Large intestine (tissue), 3 donors: ENCODE results near the gene SCRT2. TPM values are rescaled to one million over a fixed set of nuclear protein-coding genes. Genes with fewer than 3 reads are reported as not detected.
A peak's percentile ranks its signal among the peaks of the same experiment; 100 is the strongest.

Experiments
- DNase-seq, 2 donors: peaks; one replicate each; pipeline versions ENCODE4 v3.0.0 to v3.0.0-alpha.2; 2013
- H3K27ac ChIP-seq: one replicate; pipeline ENCODE4 v1.5.1; 2013; ENCODE audit warnings: low read length
- H3K27me3 ChIP-seq: 2 replicates; pipeline ENCODE4 v1.6.1; 2013; ENCODE audit warnings: low read length; ENCODE audit not compliant: control insufficient read depth, insufficient read depth
- H3K36me3 ChIP-seq: 2 replicates; pipeline ENCODE4 v1.6.1; 2013; ENCODE audit warnings: low read length; ENCODE audit not compliant: control insufficient read depth, insufficient read depth
- H3K4me1 ChIP-seq: one replicate; pipeline ENCODE4 v1.6.1; 2013; ENCODE audit warnings: low read length; ENCODE audit not compliant: control insufficient read depth, insufficient read depth
- H3K4me3 ChIP-seq: one replicate; pipeline ENCODE4 v1.5.1; 2013; ENCODE audit warnings: low read length
- H3K9me3 ChIP-seq: one replicate; pipeline ENCODE4 v1.6.1; 2013; ENCODE audit warnings: mild to moderate bottlenecking, low read depth, low read length, moderate library complexity; ENCODE audit not compliant: control insufficient read depth
- WGBS: methylation state at CpG from one replicate; pipeline ENCODE4 v1.1.5; 2013; ENCODE audit warnings: low lambda C conversion rate; ENCODE audit not compliant: insufficient coverage; 5-methylcytosine and 5-hydroxymethylcytosine counted together
- polyA plus RNA-seq: library from polyadenylated mRNA; unstranded; fragments of 120-200 nt; gene quantifications from one replicate; pipeline ENCODE4 v1.2.1, GENCODE V29; 2013

SCRT2 gene
- polyA plus RNA-seq, 1 donor, result 0.01 TPM

DNA sequence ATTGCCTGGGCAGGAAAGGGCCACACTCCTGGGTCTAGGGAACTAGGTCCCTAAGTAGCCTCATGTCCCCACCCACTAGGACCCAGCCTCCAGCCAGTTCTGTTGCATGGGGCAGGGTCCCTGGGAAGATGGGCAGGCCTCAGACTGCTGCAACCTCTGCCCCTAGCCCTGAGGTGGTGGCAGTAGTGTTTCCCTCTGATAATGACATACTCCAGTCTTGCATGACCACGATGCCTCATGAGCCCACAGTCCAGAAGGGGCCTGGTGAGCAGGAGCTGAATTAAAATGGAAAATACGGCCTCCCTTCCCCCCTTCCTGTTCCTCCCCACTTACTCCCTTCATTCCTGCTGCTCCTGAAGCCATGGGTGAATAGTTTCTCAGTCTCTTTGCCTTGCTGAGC lies 36.0 kb upstream of the SCRT2 start:
- Histone ChIP-seq H3K9me3 (peaks cover 3% of the 10 kb centered on the region), H3K4me3 (no peak overlapping the region), H3K36me3 (no peaks in the 10 kb centered on the region), H3K27me3 (peaks cover 43% of the 10 kb centered on the region), H3K27ac (no peak overlapping the region), H3K4me1 (no peaks in the 10 kb centered on the region)
- WGBS, result no CpG with 5 or more reads among the region's 2 CpGs
- DNase-seq, result no peak

DNA sequence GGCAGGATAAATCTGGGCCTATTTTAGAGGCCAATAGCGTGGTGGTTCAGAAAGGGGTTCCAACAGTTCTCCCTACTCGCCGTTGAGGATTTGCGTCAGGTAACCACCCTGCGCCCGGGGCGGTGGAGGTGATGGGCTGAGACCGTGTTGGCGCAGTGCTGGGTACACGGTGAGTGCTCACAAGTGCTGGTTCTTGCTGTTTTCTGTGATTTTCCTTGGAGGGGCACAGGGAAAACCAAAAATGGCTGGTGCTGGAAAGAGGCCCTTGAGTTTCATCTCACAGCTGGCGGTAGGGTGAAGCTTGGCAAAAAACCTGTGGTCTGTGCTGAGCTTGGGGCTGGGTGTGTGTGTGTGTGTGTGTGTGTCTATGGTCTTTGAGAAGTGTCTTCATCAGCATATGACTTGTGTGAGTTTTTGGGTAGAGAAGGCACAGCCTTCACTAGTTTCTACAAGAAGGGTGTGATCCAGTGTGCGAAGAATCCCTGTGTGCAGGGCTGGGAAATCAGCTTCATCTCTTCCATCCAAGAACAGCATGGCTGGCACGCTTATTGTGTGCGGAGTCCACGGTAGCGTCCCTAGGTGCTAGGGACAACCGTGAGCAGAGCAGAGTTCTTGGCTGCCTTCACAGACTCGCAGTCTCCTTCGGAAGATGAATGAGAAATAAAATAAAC lies 35.3 kb upstream of the SCRT2 start:
- Histone ChIP-seq H3K36me3 (no peaks in the 10 kb centered on the region), H3K9me3 (peaks cover 3% of the 10 kb centered on the region), H3K27me3 (peaks cover 46% of the 10 kb centered on the region), H3K4me1 (no peaks in the 10 kb centered on the region), H3K27ac (no peak overlapping the region), H3K4me3 (no peak overlapping the region)
- WGBS, result 64% methylated on average over 4 of the region's 19 CpGs
- no peak for DNase-seq

DNA sequence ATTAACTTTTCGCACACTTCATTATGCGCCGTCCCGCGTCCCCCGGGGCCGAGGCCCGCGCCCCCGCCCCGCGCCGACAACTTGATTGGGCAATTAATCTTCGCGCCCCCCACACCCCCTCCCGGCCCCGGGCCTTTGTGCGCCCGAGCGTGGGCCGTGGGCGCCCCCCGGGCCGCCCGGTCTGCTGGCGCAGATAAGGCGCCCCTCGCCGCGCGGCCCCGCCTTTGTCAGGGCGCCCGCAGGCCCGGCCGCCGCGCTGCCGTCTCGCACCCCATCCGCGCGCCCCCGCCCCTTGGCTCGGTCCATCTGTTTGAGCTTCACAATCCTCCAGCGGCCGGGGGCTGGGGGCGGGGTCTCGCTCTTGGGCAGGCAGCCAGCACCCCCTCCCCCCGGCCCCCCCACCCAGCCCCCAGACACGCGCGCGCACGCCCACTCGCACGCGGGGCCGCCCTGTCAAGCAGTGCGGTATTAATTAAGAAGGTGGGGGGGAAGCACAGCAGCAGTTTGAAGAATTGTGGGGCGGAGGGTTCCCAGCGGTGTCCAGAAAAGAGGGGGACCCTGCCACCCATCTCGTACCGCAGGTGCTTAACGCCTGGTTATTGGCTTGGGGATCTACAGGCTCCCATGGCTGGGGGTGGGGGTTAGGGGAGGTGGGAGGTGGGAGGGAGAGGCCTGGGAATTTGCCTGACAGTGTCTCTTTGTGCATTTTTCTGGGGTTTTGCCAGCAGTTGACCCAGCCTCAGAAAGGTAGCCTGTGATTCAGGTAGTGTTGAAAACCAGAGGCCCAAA lies 34.6 kb upstream of the SCRT2 start:
- Histone ChIP-seq H3K36me3 (no peaks in the 10 kb centered on the region), H3K4me1 (no peaks in the 10 kb centered on the region), H3K27me3 (peaks cover 48% of the 10 kb centered on the region), H3K9me3 (peaks cover 3% of the 10 kb centered on the region), H3K27ac (no peak overlapping the region), H3K4me3 (no peak overlapping the region)
- WGBS, result no CpG with 5 or more reads among the region's 65 CpGs
- DNase-seq, result no peak

DNA sequence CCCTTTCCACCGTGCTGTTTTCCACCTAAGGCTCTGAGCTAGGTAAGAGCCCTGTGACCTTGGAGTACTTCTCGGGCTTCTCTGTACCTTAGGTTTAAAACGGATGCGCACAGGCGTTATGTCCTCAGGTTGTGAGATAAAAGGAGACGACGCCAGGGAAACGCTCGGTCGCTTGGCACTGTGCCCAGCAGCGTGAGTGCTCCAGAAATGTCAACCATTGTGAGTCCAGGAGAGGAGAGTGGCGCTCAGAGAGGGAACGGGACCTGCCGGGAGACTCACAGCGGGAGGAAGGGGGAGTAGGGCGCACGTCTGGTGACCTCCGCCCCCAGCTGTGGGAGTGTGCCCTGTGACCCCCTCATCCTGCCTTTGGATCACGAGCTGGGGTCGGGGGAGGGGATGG lies 33.8 kb upstream of the SCRT2 start:
- Histone ChIP-seq H3K27me3 (peaks cover 47% of the 10 kb centered on the region), H3K9me3 (peaks cover 3% of the 10 kb centered on the region)

DNA sequence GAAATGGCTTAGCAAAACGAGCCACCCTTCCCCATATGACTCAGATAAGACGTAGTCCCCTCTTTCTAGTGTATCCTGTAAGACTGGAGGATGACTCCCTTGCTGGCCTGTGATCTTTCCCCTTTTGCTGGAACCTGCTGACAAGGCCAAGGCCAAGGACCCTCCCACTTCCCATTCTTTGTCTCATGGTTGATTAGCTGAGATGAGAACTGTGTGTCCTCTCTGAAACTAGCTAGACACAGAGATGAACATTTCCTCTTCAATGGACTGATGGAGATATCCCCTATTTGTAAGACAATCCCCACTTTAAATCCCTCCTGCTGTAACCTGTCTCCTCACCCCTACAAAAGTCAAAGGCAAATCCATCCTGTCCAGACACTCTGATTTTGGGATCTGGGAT lies 33.4 kb upstream of the SCRT2 start:
- WGBS, result no CpG with 5 or more reads among the region's 2 CpGs
- Histone ChIP-seq H3K9me3 (no peaks in the 10 kb centered on the region), H3K36me3 (no peaks in the 10 kb centered on the region), H3K27ac (no peak overlapping the region), H3K4me1 (no peaks in the 10 kb centered on the region), H3K27me3 (peaks cover 47% of the 10 kb centered on the region), H3K4me3 (no peak overlapping the region)
- no peak for DNase-seq

More for the DNA sequence above, 33.8 kb upstream of the SCRT2 start:
- WGBS, result no CpG with 5 or more reads among the region's 20 CpGs
- DNase-seq, result peak in 1 of 2 donors; percentile 8
- no peak overlapping the region for H3K4me3 ChIP-seq
- no peak overlapping the region for H3K27ac ChIP-seq
- H3K4me1 ChIP-seq, result no peaks in the 10 kb centered on the region
- H3K36me3 ChIP-seq, result no peaks in the 10 kb centered on the region

DNA sequence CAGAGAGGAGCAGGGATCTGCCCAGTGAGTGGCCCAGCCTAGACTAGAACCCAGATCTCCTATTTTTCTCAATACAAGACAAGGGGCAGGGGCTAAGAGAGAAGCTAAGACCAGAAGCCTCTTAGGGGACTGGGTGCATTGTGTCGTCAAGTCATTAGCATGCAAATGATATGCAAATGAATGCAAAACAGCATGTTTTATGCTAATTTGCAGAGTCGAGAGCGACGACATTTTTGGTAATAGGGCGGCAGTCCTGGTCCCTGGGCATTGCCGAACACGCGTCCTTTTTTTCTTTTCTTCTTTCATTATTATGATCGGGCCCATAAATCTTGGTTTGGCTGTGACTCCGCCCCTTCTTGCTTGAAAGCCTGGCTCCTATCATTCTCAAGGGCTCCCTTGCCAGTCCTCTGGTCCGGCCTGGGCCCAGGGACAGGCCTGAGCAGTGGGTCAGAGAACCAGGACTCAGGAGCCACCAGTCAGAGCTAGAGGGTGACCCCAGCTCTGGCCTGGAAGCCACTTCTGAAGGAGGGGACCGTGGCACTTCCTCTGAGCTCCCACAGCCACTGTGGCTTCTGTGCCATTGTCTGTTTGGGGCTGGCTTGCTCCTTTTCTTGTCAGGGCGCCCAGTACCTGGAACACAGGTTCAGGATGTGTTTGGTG lies 32.0 kb upstream of the SCRT2 start:
- Histone ChIP-seq H3K9me3 (no peaks in the 10 kb centered on the region), H3K27me3 (peaks cover 47% of the 10 kb centered on the region)
- WGBS, result 100% methylated on average over 1 of the region's 13 CpGs

DNA sequence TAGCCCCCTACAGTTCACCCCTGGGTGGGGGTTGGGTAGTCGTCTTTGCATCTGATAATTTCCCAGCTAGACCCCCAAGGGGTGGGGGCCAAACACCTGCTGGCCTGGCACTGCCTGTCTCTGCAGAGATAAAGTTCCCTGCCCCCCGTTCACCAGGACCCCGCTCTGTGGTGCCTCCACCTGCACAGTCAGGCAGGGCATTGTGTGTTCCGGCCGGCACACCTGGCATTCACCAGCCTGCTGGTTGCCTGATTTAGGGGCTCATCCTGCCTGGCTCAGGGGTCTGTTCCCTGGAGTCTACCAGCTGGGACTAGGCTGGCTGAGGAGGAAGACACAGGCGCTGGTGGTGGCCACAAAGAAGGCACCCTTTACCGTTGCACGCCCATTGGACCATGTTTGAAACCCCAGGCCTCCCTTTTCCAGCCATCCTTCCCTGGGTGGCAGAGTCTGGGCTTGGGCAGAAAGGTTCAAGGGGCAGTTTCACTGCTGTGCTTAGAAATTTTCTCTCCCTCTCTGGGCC lies 30.8 kb upstream of the SCRT2 start:
- no peaks in the 10 kb centered on the region for H3K4me1 ChIP-seq

More for the DNA sequence above, 32.0 kb upstream of the SCRT2 start:
- Histone ChIP-seq H3K4me1 (no peaks in the 10 kb centered on the region), H3K4me3 (no peak overlapping the region), H3K27ac (no peak overlapping the region), H3K36me3 (no peaks in the 10 kb centered on the region)
- DNase-seq, result no peak

DNA sequence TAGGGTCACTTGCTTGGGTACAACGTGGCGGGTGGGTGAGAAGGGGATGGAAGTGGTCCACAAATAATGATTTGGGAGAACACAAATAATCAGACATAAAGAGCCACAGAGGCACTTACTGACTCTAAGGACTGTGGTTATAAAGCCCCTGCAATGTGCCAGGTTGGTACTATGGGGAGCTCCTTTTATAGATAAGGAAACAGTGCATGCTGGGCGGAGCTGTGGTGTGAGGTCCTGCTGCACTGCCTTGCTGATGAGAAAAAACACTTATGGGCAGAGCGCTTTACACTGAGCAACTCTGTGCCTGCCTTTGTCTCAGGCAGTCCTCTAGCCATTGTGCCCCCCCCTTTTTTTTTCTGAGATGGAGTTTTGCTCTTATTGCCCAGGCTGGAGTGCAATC lies 29.1 kb upstream of the SCRT2 start:
- Histone ChIP-seq H3K9me3 (no peaks in the 10 kb centered on the region), H3K36me3 (no peaks in the 10 kb centered on the region), H3K27ac (no peak overlapping the region), H3K4me1 (no peaks in the 10 kb centered on the region), H3K4me3 (no peak overlapping the region), H3K27me3 (peaks cover 33% of the 10 kb centered on the region)
- 90% methylated on average over 2 of the region's 4 CpGs for WGBS
- no peak for DNase-seq

More for the DNA sequence above, 30.8 kb upstream of the SCRT2 start:
- no peaks in the 10 kb centered on the region for H3K9me3 ChIP-seq
- H3K27me3 ChIP-seq, result peaks cover 41% of the 10 kb centered on the region
- H3K27ac ChIP-seq, result no peak overlapping the region
- no CpG with 5 or more reads among the region's 8 CpGs for WGBS
- H3K36me3 ChIP-seq, result no peaks in the 10 kb centered on the region
- no peak for DNase-seq
- H3K4me3 ChIP-seq, result no peak overlapping the region

DNA sequence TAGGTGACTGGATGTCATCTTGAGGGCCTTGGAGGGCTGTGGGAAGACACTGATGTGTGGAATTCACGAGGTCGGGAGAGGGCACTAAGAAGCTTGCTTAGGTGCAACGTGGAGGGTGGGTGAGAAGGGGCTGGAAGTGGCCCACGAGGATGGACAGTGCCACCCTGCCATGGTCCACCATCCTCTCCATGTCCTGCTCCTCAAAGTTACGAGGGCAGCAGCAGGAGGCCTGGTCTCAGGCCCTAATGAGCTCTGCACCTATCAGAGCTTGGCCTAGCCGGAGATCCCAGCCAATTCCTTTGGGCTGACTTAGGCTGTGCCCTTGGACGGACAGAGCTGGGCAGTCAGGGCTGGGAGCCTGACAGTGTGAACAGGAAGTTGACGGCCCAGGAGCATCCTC lies 27.8 kb upstream of the SCRT2 start:
- WGBS, result no CpG with 5 or more reads among the region's 8 CpGs
- Histone ChIP-seq H3K27me3 (peaks cover 23% of the 10 kb centered on the region), H3K9me3 (no peaks in the 10 kb centered on the region), H3K36me3 (no peaks in the 10 kb centered on the region), H3K4me3 (no peak overlapping the region), H3K27ac (no peak overlapping the region), H3K4me1 (no peaks in the 10 kb centered on the region)
- no peak for DNase-seq

DNA sequence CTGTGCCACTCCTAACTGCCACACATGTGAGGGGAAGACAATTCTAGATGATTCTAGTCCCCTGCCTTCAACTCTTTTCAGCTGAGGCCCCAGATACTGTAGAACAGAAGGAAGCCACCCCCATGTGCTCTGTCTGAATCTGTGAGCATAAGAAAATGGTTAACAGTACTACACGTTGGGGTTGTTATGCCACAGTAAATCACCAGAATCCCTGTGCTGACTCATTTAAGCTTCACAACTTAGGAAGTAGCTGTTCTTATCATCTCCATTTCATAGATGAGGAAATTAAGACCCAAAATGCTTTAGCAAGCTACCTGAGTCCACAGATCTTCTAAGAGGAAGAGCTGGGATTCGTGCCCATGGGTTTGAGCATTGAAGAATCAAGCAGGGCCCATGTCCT lies 27.4 kb upstream of the SCRT2 start:
- DNase-seq, result no peak
- H3K36me3 ChIP-seq, result no peaks in the 10 kb centered on the region
- H3K27ac ChIP-seq, result no peak overlapping the region
- H3K4me3 ChIP-seq, result no peak overlapping the region
- no peaks in the 10 kb centered on the region for H3K9me3 ChIP-seq
- no peaks in the 10 kb centered on the region for H3K4me1 ChIP-seq
- peaks cover 21% of the 10 kb centered on the region for H3K27me3 ChIP-seq
- no CpG with 5 or more reads among the region's 2 CpGs for WGBS
